Activated T-cell treated with anti-CD3 and anti-CD28 coated beads, Interleukin-2, amount 50 U/mL, for 72 hours (primary cell): ENCODE results near the gene STRIP1. TPM values are rescaled to one million over a fixed set of nuclear protein-coding genes. Genes with fewer than 3 reads are reported as not detected.
A peak's percentile ranks its signal among the peaks of the same experiment; 100 is the strongest.
"Not testable (repeated sequence)": the region's sequence is repeated elsewhere in the genome, so short reads cannot be mapped to it uniquely, and the experiment has no call there.

Source experiments
- ATAC-seq, 2 donors: fragments of 150-1000 bp; cut with Tn5 transposase; replicated peaks in 1 of 2; 2 replicates each; pipeline ENCODE4 v1.10.0; 2021; ENCODE audit warnings: moderate library complexity in 2 of 2, mild to moderate bottlenecking in 1 of 2
- DNase-seq, 2 donors: peaks; one replicate each; pipeline ENCODE4 v3.0.0; 2021 to 2022; ENCODE audit warnings: mixed read lengths in 1 of 2
- H3K27ac Mint-ChIP-seq: one replicate; pipeline ENCODE4 v1.8.0; 2022; ENCODE audit warnings: mild to moderate bottlenecking, moderate library complexity, mixed read lengths
- H3K27me3 Mint-ChIP-seq: one replicate; pipeline ENCODE4 v1.8.0; 2022; ENCODE audit warnings: low read depth, mixed read lengths
- H3K36me3 Mint-ChIP-seq, 2 donors: one replicate each; pipeline ENCODE4 v1.8.0; 2022; ENCODE audit warnings: mixed read lengths in 2 of 2, mild to moderate bottlenecking in 1 of 2; ENCODE audit not compliant: insufficient read depth in 2 of 2
- H3K4me1 Mint-ChIP-seq: one replicate; pipeline ENCODE4 v1.8.0; 2022; ENCODE audit warnings: low read depth, mixed read lengths
- H3K4me3 Mint-ChIP-seq, 2 donors: one replicate each; pipeline ENCODE4 v1.8.0; 2022; ENCODE audit warnings: mild to moderate bottlenecking in 2 of 2, mixed read lengths in 2 of 2, moderate library complexity in 2 of 2
- H3K9me3 Mint-ChIP-seq, 2 donors: one replicate each; pipeline ENCODE4 v1.8.0; 2022; ENCODE audit warnings: mixed read lengths in 2 of 2
- total RNA-seq, 2 donors: library from RNA; stranded (reverse); gene quantifications; one replicate each; pipeline ENCODE4 v1.2.3, GENCODE V29; 2022

The STRIP1 gene
- total RNA-seq, 2 donors from 2014 or later: 35.8 to 41.0 TPM

DNA sequence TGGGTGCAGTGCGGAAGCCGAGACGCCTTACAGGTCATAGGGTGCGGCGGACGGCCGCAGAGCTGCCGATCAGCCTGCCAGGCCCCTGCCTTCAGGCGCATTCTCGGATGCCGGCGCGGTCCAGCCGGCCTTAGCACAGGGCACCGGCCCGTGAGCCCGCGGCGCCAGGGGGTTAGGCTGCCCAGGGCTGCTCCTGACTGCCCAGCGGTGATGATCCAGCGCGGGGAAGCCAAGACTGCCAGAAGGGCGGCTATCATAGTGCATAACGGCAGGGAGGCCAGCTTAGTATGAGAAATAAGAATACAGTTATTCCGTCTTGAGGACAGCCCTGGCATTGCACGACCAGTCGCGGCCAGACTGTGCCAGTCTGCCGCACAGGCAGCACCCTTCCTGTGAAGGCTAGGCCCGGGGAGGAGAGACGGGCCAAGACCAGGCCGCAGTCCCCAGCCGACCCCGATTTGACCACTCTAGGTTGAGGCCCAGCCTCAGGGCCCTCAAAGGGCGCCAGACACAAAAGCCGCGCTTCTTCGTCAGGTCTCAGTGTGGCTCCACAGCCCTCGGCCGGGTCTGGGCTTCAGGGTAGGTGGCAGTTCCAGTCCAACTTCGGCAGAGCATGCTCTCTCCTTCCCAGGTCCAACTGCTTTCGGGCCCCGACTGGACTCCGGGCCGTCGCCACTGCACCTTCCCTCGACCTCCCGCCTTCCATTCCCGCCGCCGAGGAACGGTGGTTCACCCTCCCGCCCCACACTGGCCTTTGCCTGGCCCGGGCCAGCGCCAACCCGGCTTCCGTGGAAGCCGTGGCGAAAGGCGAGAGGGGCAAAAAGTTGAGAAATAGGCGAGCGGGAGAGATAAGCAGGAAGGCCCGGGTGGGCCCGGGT is 35.2 kb downstream of the STRIP1 start:
- DNase-seq: peak in 1 of 2 donors; percentile 13
- H3K27ac Mint-ChIP-seq: no peak overlapping the region
- H3K4me1 Mint-ChIP-seq: peaks cover 13% of the 10 kb centered on the region
- H3K36me3 Mint-ChIP-seq: no peaks in the 10 kb centered on the region
- no peaks in the 10 kb centered on the region for H3K9me3 Mint-ChIP-seq
- peak; percentile 25 to 26 for ATAC-seq
- peak overlapping the region; percentile 55 to 74 for H3K4me3 Mint-ChIP-seq
- peaks cover 74% of the 10 kb centered on the region for H3K27me3 Mint-ChIP-seq

DNA sequence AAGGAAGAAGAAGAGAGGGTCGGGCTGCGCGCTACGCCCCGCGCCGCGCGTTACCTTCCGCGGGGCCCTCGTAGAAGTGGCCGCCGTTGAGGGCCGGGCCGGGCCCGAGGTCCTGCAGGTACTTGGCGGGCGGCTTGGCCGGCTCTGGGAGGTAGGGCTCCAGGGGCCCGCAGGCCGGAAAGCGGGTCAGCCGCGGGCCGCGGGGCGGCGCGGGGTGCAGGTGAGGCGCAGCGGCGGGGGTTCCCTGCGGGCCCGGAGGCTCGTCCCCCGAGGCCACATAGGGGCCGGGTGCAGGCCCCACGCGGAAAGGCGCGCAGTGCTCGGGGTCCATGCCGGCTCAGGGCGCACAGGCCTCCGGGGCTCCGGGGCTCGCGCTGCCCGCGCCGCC is 35.9 kb downstream of the STRIP1 start:
- no peak for DNase-seq
- H3K4me1 Mint-ChIP-seq: peaks cover 13% of the 10 kb centered on the region
- H3K27me3 Mint-ChIP-seq: peaks cover 78% of the 10 kb centered on the region
- H3K4me3 Mint-ChIP-seq: peak overlapping the region; percentile 55 to 74
- no peaks in the 10 kb centered on the region for H3K36me3 Mint-ChIP-seq
- no peak overlapping the region for H3K27ac Mint-ChIP-seq
- H3K9me3 Mint-ChIP-seq: no peaks in the 10 kb centered on the region
- no peak for ATAC-seq

DNA sequence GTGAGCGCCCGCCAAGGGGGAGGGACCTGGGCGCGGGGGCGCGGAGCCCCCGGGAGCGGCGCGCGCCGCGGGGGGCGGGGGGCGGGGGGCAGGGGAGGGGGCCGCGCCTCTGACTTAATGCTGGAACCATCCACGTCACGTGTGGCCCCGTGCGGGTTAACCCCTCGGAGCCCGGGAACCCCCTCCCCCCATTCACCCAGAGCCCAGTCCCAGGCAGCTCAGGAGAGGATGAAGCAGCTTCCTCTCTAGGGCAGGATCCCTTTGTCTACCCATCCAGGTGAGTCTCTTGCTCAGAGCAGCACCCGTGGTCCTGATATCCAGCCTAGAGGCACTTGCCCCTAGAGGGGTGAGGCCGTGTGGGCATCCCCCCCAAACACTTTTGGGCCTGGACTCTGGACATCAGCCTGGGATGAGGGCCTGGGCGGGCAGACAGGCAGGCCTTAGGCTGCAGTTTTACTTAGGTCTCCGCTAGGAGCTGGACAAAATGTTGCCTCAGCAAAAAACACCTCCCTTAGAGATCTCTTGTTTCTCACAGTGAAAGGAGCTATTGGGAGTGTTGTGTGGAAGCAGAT is 36.3 kb downstream of the STRIP1 start, which contains the start of gene ALX3:
ALX3 (minus strand) TSS at position 2 of the 572 bp plus-strand sequence. CDS start 60 bp downstream, outside the sequence.
- no peak within 1 kb of the TSS for H3K27ac Mint-ChIP-seq
- peak within 1 kb of the TSS; percentile 55 to 74 for H3K4me3 Mint-ChIP-seq
- H3K27me3 Mint-ChIP-seq: peaks cover 82% of the 10 kb centered on the region
- ATAC-seq: no peak
- DNase-seq: no peak
- no peaks in the 10 kb centered on the region for H3K9me3 Mint-ChIP-seq
- no peaks in the 10 kb centered on the region for H3K36me3 Mint-ChIP-seq
- H3K4me1 Mint-ChIP-seq: peaks cover 13% of the 10 kb centered on the region

DNA sequence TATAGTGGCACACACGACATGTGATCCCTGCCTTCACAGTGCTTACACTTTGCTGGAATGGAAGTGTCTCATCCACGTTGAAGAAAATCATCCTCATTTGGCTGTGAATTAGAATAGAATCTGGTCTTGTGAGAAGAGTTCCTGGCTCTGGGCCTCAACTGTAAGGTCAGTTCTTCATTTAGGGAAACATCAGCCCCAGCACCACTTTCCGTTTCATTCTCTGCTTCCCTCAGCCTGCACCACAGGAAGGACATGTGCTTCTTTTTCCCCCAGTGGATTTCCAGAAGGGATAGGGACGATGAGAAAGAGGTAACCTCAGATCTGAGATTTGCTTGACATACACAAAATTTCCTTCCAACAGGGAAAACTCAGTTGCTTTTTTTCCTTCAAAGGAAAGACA is 39.7 kb downstream of the STRIP1 start:
- peaks cover 6% of the 10 kb centered on the region for H3K4me1 Mint-ChIP-seq
- ATAC-seq (no peak), DNase-seq (no peak)
- no peaks in the 10 kb centered on the region for H3K9me3 Mint-ChIP-seq
- H3K4me3 Mint-ChIP-seq: no peak overlapping the region
- no peaks in the 10 kb centered on the region for H3K36me3 Mint-ChIP-seq
- no peak overlapping the region for H3K27ac Mint-ChIP-seq
- H3K27me3 Mint-ChIP-seq: peaks cover 76% of the 10 kb centered on the region

DNA sequence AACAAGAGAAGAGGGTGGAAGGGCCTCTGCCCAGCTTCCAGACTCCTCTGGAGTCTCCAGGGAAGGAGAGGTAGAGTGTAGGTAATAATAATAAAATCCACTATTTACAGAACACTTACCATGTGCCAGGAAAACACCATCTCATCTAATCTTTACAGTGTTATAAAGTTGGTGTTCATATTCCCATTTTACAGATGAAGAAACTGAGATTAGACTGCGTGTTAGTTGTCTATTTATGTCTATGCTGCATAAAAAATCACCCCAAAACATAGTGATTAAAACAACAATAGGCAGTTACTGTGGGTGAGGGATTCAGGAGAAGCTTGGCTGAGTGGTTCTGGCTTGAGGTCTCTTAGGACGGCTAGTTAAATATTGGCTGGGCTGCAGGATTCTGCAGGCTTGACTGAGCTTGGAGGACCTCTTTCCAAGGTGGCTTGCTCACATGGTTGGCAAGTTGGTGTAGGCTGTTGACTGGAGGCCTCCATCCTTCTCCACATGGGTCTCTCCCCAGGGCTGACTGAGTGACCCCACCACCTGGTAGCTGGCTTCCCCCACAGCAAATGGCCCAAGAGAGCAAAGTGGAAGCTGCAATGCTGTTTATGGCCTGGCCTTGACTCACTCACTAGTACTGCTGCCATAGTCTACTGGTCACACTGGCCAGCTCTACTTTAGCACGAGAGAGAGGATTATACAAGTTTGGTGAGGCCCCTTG is 42.5 kb downstream of the STRIP1 start:
- Mint-ChIP-seq H3K9me3 (no peaks in the 10 kb centered on the region), H3K4me1 (no peaks in the 10 kb centered on the region), H3K36me3 (no peaks in the 10 kb centered on the region), H3K27ac (no peak overlapping the region), H3K4me3 (no peak overlapping the region), H3K27me3 (peaks cover 73% of the 10 kb centered on the region)
- no peak for ATAC-seq
- no peak for DNase-seq

DNA sequence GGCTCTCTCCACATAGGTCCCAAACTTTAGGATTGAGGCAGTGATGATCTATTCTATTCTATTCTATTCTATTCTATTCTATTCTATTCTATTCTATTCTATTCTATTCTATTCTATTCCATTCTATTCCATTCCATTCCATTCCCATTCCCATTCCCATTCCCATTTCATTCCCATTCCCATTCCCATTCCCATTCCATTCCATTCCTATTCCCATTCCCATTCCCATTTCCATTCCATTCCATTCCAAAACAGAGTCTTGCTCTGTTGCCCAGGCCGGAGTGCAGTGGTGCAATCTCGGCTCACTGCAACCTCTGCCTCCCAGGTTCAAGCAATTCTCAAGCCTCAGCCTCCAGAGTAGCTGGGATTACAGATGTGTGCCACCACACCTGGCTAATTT is 45.6 kb downstream of the STRIP1 start:
- H3K4me1 Mint-ChIP-seq: peaks cover 17% of the 10 kb centered on the region
- ATAC-seq, H3K9me3 Mint-ChIP-seq, DNase-seq, H3K27ac Mint-ChIP-seq, H3K4me3 Mint-ChIP-seq, H3K36me3 Mint-ChIP-seq: not testable (repeated sequence)
- peaks cover 67% of the 10 kb centered on the region for H3K27me3 Mint-ChIP-seq

DNA sequence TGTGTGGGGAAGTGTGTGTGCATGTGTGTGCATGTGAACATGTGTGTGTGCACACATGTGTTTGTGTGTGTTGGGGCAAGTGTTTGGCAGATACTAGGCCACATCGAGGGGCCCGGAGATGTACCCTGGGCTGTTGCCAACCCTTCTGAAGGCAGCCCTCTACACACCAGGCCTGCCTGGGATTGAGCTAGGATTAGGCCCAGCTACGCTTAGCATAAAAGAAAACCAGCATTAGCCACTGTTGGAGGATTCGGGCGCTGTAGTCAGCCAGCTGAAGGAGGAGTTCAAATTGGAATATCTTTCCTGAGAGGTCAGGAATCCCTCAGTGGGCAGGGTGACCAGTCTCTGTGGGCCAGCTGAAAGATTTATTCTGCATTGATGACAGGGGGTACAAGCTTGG is 46.6 kb downstream of the STRIP1 start:
- Mint-ChIP-seq H3K36me3 (peaks cover 0 to 5% of the 10 kb centered on the region in 2 donors), H3K4me3 (no peak overlapping the region), H3K9me3 (no peaks in the 10 kb centered on the region), H3K4me1 (peaks cover 17% of the 10 kb centered on the region), H3K27me3 (peaks cover 70% of the 10 kb centered on the region), H3K27ac (no peak overlapping the region)
- no peak for DNase-seq
- no peak for ATAC-seq

DNA sequence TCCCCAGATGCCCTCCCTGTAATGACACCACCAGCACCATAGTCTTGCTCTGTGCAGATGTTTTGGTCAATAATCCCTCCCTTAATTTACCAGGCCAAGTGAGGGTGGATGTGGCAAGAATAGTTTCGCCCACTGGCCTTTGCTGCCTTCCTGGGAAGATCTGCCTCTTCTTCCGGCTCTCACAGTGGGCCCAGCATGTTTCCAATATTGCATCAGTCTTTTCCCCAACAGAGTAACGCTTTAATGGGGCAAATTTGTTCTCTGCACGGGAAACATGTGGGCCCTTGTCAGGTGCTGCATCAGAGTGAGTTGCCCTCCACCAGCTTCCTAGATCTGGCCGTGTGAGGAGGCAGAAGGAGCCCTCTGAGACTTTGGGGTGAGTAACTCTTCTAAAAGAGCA is 48.1 kb downstream of the STRIP1 start:
- DNase-seq: no peak
- H3K36me3 Mint-ChIP-seq: peaks cover 0 to 5% of the 10 kb centered on the region in 2 donors
- H3K4me3 Mint-ChIP-seq: peak overlapping the region; percentile 21 to 35
- H3K4me1 Mint-ChIP-seq: peaks cover 17% of the 10 kb centered on the region
- no peaks in the 10 kb centered on the region for H3K9me3 Mint-ChIP-seq
- H3K27ac Mint-ChIP-seq: no peak overlapping the region
- no peak for ATAC-seq
- peaks cover 75% of the 10 kb centered on the region for H3K27me3 Mint-ChIP-seq

DNA sequence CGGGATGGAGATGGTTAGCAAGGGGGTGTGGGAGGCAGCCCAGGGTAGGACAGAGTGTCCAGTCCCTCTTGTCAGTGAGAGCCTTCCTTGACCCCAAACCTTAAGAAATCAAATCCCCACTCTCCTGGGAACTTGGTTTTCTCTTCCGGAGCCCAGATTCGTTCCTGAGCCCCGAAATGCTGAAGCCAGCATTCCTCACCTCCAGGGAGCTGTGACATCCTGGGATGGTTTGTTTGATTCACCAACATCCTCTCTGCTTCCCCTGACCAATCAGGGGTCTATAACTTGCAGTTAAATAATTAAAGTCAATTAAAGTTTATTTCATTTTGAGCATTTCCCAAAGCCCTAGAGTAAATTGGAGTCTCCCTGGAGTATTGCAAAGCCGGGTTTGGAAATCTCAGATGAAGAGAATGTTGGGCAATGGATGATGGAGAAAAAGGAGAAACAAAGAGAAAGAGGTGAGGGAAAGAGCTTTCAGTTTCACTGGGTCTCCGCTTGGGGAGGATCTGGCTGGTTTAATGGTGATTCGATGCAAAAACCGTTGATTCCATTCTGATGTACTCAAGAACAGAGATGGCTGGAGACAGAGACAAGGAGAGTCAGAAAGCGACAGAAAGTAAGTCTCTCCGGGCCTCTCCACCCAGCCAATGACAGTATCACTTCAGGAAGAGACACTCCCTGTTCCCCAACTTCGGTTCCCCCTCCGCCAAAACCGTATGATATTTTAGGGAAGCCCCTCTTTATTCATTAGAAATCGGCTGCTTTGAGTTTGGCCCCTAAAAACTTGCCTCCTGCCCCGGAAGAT is 48.8 kb downstream of the STRIP1 start:
- DNase-seq: peak in 1 of 2 donors; percentile 13
- peak; percentile 10 to 20 for ATAC-seq
- Mint-ChIP-seq H3K27ac (peak overlapping the region; percentile 34), H3K27me3 (peaks cover 80% of the 10 kb centered on the region), H3K9me3 (no peaks in the 10 kb centered on the region), H3K36me3 (peaks cover 0 to 5% of the 10 kb centered on the region in 2 donors), H3K4me1 (peaks cover 21% of the 10 kb centered on the region), H3K4me3 (peak overlapping the region; percentile 73 to 85)

DNA sequence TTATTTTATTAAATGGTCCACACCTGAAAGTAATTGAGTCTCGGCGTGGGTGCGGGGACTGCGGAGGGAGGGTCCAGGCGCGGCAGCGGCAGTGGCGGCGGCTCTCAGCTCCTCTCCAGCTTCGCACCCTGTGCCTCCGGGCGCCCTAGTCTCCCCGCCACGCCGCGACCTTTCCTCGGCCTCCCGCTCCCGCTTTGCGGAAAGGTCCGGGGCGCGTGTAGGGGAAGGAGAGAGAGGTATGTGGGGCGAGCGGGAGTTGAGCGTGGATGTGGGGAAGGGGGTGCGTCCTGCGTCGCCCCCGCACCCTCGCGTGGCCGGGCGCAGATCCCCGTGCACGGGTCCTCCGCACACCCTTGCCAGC is 49.4 kb downstream of the STRIP1 start:
- no peaks in the 10 kb centered on the region for H3K9me3 Mint-ChIP-seq
- peak overlapping the region; percentile 73 to 85 for H3K4me3 Mint-ChIP-seq
- ATAC-seq: peak; percentile 14 to 31
- peak in 1 of 2 donors; percentile 23 for DNase-seq
- H3K27ac Mint-ChIP-seq: peak overlapping the region; percentile 22
- peaks cover 75% of the 10 kb centered on the region for H3K27me3 Mint-ChIP-seq
- H3K36me3 Mint-ChIP-seq: peaks cover 0 to 5% of the 10 kb centered on the region in 2 donors
- peaks cover 21% of the 10 kb centered on the region for H3K4me1 Mint-ChIP-seq

DNA sequence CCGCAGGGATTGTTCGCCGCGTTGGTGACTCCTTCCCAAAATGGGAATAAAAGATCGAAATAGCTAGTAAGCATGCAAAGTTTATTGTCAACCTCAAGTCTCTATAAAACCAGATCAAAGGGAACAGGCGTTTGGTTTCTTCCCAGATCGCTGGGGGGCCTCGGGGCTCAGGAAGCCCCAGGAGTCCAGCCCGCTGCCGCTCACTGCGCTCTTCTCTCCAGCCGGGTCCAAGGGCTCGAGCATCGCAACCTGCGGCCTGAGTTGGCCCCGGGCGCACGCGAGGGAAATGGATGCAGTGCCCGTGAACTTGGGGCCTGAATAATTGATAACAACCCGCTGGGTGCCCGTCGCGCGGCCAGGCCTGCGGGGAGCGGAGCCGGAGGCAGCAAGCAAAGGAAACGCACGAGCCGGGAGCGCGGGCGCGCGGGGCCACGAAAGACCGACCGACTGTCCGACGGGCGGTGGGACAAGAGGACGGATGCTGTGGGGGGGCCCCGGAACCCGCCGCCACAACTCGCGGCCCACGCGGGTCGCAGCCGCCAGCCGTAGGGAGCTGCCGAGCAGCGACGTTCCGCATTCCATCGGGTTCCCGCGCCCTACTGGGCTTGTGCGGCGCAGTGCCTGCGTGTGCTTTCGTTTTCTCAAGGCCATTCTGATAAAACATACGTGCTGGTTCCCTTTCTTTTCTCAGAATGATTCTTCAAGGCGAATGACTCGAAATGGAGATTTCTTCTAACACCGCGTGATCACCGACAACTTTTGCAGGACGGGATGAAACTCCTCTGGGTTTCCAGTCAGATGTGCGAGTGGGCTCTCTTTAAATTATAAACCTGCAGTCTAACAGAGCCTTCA is 50.0 kb downstream of the STRIP1 start:
- Mint-ChIP-seq H3K27ac (peak overlapping the region; percentile 22), H3K9me3 (no peaks in the 10 kb centered on the region), H3K4me1 (peaks cover 21% of the 10 kb centered on the region), H3K4me3 (peak overlapping the region; percentile 73 to 85), H3K36me3 (peaks cover 0 to 5% of the 10 kb centered on the region in 2 donors), H3K27me3 (peaks cover 69% of the 10 kb centered on the region)
- ATAC-seq: peak; percentile 82 to 84
- DNase-seq: peak; percentile 52 to 53

DNA sequence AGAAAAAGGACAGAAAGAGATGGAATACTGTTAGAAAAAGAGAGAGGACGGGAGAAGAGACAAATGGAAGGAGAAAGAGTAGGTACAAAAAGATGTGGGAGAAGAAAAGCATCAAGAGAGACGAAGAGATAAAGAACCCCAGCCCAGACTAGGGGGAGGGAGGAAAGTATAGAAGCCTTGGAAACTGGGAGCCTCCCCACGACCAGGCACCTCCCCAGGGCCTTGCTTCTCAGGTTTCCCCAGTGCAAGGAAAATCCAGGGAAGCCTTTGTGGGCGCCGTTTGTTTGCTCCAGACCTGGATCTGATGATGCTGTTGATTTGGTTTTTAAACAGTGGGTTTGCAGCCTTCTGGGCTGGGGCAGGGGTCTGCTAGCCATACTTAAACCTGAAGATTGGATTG is 51.2 kb downstream of the STRIP1 start:
- DNase-seq: no peak
- no peak for ATAC-seq
- H3K27ac Mint-ChIP-seq: no peak overlapping the region
- no peaks in the 10 kb centered on the region for H3K9me3 Mint-ChIP-seq
- H3K27me3 Mint-ChIP-seq: peaks cover 61% of the 10 kb centered on the region
- peak overlapping the region in 1 of 2 donors; percentile 16 for H3K4me3 Mint-ChIP-seq
- peaks cover 0 to 5% of the 10 kb centered on the region in 2 donors for H3K36me3 Mint-ChIP-seq
- H3K4me1 Mint-ChIP-seq: peaks cover 21% of the 10 kb centered on the region
